Kidney epithelial cell (primary cell): ENCODE data around the gene GSN. TPM values are rescaled to one million over a fixed set of nuclear protein-coding genes. Genes with fewer than 3 reads are reported as not detected.
A peak's percentile ranks its signal among the peaks of the same experiment; 100 is the strongest.

Experiments
- DNase-seq: peaks from one replicate; pipeline ENCODE4 v3.0.0-alpha.2; 2010; ENCODE audit warnings: low read depth
- H3K27me3 ChIP-seq: 2 replicates; pipeline ENCODE4 v1.6.0; 2011; ENCODE audit warnings: low read length; ENCODE audit not compliant: control insufficient read depth, insufficient read depth
- H3K36me3 ChIP-seq: 2 replicates; pipeline ENCODE4 v1.5.1; 2011; ENCODE audit warnings: low read length; ENCODE audit not compliant: control insufficient read depth, insufficient read depth
- H3K4me3 ChIP-seq: 2 replicates; pipeline ENCODE4 v1.5.1; 2011; ENCODE audit warnings: low read depth, mild to moderate bottlenecking, control low read depth, low read length
- CTCF ChIP-seq: IDR thresholded peaks from 2 replicates; pipeline ENCODE4 v1.5.1; 2011; ENCODE audit warnings: mild to moderate bottlenecking, moderate library complexity, low read length, control low read depth, inconsistent platforms; ENCODE audit not compliant: insufficient read depth, poor library complexity, severe bottlenecking
- total RNA-seq: library from RNA; depleted of rRNA; stranded (reverse); fragments of >200 nt; gene quantifications from 2 replicates; pipeline ENCODE4 v1.2.3, GENCODE V29; 2015

The GSN gene
- total RNA-seq, 1 donor from 2014 or later: 163 TPM

- no peak for DNase-seq
- H3K36me3 ChIP-seq: no peaks in the 10 kb centered on the region
- TF ChIP-seq CTCF: no peak
- H3K27me3 ChIP-seq: no peaks in the 10 kb centered on the region
- H3K4me3 ChIP-seq: no peak overlapping the region
Observed at GRCh38 chr9:121296213-121297127, 28.5 kb downstream of the GSN start.

- H3K27me3 ChIP-seq: no peaks in the 10 kb centered on the region
- no peak for TF ChIP-seq CTCF
- no peak for DNase-seq
- H3K4me3 ChIP-seq: no peak overlapping the region
- H3K36me3 ChIP-seq: peaks cover 3% of the 10 kb centered on the region
Observed at GRCh38 chr9:121297389-121297788, 29.4 kb downstream of the GSN start.

- Histone ChIP-seq H3K36me3 (peaks cover 3% of the 10 kb centered on the region), H3K4me3 (no peak overlapping the region), H3K27me3 (no peaks in the 10 kb centered on the region)
- DNase-seq: no peak
- no peak for TF ChIP-seq CTCF
Observed at GRCh38 chr9:121298016-121298538, 30.1 kb downstream of the GSN start.

- no peak for TF ChIP-seq CTCF
- Histone ChIP-seq H3K27me3 (no peaks in the 10 kb centered on the region), H3K36me3 (peaks cover 3% of the 10 kb centered on the region), H3K4me3 (no peak overlapping the region)
- no peak for DNase-seq
Observed at GRCh38 chr9:121298689-121299466, 30.9 kb downstream of the GSN start.

GRCh38 chr9:121299467-121300282 lies 31.7 kb downstream of the GSN start:
- peak overlapping the region; percentile 21 for H3K4me3 ChIP-seq
- peaks cover 3% of the 10 kb centered on the region for H3K36me3 ChIP-seq
- no peaks in the 10 kb centered on the region for H3K27me3 ChIP-seq
- no peak for TF ChIP-seq CTCF
- DNase-seq: no peak
